ENCODE measurements around the gene CSNK1G3.

DNA sequence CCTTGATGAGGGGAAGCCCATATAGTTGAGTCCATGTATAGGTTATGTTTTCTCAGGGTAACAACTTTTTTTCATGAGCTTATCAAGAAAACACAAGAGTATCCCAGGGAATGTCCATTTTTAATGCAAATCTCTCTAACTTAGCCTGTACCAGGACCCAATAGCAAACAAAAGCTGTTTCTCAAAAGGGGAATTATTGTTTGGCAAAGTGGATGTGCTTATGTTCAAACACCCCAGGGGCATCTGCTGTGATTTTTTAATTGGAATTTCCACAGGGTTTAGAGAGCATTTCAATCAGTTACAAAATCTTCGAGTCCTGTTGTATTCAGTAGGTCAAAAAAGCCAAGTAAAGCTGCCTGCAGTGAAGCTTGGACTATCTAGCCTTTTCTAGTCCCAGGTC lies 33.4 kb upstream of the CSNK1G3 start:
- TF ChIP-seq, protein P1, sequence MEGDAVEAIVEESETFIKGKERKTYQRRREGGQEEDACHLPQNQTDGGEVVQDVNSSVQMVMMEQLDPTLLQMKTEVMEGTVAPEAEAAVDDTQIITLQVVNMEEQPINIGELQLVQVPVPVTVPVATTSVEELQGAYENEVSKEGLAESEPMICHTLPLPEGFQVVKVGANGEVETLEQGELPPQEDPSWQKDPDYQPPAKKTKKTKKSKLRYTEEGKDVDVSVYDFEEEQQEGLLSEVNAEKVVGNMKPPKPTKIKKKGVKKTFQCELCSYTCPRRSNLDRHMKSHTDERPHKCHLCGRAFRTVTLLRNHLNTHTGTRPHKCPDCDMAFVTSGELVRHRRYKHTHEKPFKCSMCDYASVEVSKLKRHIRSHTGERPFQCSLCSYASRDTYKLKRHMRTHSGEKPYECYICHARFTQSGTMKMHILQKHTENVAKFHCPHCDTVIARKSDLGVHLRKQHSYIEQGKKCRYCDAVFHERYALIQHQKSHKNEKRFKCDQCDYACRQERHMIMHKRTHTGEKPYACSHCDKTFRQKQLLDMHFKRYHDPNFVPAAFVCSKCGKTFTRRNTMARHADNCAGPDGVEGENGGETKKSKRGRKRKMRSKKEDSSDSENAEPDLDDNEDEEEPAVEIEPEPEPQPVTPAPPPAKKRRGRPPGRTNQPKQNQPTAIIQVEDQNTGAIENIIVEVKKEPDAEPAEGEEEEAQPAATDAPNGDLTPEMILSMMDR (IDR thresholded peaks at IDR 0.05), result no peak
- TF ChIP-seq POLR2A (IDR thresholded peaks at IDR 0.05), result no peak
- TF ChIP-seq EP300 (IDR thresholded peaks at IDR 0.05), result no peak
